ENCODE results near the gene CHGA. TPM values are rescaled to one million over a fixed set of nuclear protein-coding genes. Genes with fewer than 3 reads are reported as not detected.

The CHGA gene
- total RNA-seq, 1 donor from 2014 or later, result not detected

DNA sequence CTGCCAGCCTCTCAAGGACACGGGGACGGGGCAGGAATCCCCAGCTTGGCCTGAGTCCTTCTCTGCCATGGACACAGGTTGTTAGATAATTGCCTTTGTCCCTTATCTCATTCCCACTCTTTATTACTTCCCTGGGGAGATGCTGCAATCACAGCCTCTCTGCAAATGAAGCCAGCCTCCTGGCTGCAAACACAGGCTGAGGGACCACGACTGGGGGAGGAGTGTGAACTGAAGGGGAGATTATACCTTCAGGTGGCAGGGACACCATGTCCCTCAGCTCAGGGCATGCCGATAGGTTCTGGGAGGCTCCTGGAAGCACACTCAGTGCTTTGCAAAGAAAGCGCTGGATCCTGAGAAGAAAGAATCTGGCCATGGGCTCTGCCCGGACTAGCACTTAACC lies 16.1 kb upstream of the CHGA start:
- TF ChIP-seq, protein P1, sequence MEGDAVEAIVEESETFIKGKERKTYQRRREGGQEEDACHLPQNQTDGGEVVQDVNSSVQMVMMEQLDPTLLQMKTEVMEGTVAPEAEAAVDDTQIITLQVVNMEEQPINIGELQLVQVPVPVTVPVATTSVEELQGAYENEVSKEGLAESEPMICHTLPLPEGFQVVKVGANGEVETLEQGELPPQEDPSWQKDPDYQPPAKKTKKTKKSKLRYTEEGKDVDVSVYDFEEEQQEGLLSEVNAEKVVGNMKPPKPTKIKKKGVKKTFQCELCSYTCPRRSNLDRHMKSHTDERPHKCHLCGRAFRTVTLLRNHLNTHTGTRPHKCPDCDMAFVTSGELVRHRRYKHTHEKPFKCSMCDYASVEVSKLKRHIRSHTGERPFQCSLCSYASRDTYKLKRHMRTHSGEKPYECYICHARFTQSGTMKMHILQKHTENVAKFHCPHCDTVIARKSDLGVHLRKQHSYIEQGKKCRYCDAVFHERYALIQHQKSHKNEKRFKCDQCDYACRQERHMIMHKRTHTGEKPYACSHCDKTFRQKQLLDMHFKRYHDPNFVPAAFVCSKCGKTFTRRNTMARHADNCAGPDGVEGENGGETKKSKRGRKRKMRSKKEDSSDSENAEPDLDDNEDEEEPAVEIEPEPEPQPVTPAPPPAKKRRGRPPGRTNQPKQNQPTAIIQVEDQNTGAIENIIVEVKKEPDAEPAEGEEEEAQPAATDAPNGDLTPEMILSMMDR (IDR thresholded peaks at IDR 0.05; ENCODE audit: insufficient read depth, low read length, poor library complexity, severe bottlenecking), result no peak
- no peak for DNase-seq (ENCODE audit: low read depth)
- H3K27me3 ChIP-seq (ENCODE audit: control insufficient read depth, insufficient read depth, low read length), result peaks cover 20% of the 10 kb centered on the region

DNA sequence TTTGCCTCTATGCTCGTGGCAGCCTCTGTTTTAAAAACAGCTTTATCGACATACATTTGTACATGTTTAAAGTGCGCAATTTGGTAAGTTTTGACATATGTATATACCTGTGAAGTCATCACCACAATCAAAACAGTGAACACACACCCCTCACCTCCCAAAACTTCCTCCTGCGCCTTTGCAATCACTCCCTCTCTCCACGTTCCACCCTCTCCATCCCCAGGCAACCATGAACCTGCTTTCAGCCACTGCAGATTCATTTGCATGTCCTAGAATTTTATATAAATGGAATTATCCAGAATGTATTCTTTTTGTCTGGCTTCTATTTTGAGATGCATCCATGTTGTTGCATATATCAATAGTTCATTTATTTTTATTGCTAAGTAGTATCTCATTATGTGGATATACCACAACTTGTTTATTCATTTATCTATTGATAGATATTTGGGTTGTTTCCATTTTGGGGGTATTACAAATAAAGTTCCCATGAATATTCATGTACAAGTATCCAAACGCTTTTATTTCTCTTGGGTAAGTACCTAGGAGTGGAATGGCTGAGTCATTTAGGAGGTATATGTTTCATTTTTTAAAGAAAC lies 15.5 kb upstream of the CHGA start:
- H3K4me3 ChIP-seq (ENCODE audit: low read depth, low read length), result no peak overlapping the region
- peaks cover 15% of the 10 kb centered on the region for H3K27me3 ChIP-seq (ENCODE audit: control insufficient read depth, insufficient read depth, low read length)
- H3K36me3 ChIP-seq (ENCODE audit: control insufficient read depth, insufficient read depth, low read length), result no peaks in the 10 kb centered on the region
- TF ChIP-seq, protein P1 (IDR thresholded peaks at IDR 0.05; ENCODE audit: insufficient read depth, low read length, poor library complexity, severe bottlenecking), result no peak
- no peak for DNase-seq (ENCODE audit: low read depth)

More for the DNA sequence above, 16.1 kb upstream of the CHGA start:
- no peak overlapping the region for H3K4me3 ChIP-seq (ENCODE audit: low read depth, low read length)
- H3K36me3 ChIP-seq (ENCODE audit: control insufficient read depth, insufficient read depth, low read length), result no peaks in the 10 kb centered on the region

DNA sequence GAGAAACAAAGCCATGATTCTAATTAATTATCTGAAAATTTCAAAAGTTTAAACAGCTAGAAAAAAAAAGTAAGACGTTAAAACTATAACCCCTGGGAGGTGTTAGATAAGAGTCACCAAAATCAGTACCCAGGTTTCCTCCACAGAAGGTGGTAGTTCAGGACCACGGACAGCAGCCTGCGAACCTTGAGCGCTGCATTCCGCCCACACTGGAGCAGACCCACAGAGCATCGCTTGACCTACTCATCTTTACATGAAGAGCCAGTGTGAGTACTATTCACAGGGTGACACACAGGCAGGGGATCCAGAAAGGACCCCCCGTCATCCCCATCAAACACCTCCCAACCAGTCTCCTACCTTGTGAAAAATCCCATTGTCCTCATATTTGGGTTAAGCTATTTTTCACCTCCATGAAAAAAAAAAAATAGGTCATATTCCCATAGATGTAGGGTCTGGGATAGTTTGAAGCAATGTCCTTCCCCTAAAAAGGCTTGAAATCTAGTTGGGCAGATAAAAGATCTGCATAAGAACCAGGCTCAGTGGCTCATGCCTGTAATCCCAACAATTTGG lies 8.8 kb upstream of the CHGA start:
- no peak for DNase-seq (ENCODE audit: low read depth)
- Histone ChIP-seq H3K36me3 (ENCODE audit: control insufficient read depth, insufficient read depth, low read length) (no peaks in the 10 kb centered on the region), H3K27me3 (ENCODE audit: control insufficient read depth, insufficient read depth, low read length) (no peaks in the 10 kb centered on the region), H3K4me3 (ENCODE audit: low read depth, low read length) (no peak overlapping the region)
- TF ChIP-seq, protein P1 (IDR thresholded peaks at IDR 0.05; ENCODE audit: insufficient read depth, low read length, poor library complexity, severe bottlenecking), result no peak

DNA sequence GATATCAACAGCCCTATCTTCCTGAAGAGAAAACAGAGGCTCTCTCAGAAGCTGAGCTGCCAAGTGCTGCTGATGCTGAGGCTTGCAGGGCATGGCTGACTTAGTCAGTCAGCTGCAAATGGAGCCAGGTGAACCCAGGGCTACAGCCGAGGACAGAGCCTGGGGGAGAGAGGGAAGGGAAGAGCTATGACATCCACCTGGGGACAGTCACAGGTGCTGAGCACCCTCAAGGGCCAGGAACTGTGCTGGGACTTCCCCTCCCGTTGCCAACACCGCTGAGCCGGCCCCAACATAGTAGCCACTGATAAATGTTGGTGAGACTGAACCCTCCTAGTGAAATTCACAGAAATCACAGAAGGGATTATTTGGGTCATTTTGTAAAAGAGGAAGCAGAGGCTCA lies 6.7 kb upstream of the CHGA start:
- TF ChIP-seq, protein P1 (IDR thresholded peaks at IDR 0.05; ENCODE audit: insufficient read depth, low read length, poor library complexity, severe bottlenecking), result no peak
- Histone ChIP-seq H3K27me3 (ENCODE audit: control insufficient read depth, insufficient read depth, low read length) (peaks cover 3% of the 10 kb centered on the region), H3K36me3 (ENCODE audit: control insufficient read depth, insufficient read depth, low read length) (no peaks in the 10 kb centered on the region), H3K4me3 (ENCODE audit: low read depth, low read length) (no peak overlapping the region)
- no peak for DNase-seq (ENCODE audit: low read depth)

DNA sequence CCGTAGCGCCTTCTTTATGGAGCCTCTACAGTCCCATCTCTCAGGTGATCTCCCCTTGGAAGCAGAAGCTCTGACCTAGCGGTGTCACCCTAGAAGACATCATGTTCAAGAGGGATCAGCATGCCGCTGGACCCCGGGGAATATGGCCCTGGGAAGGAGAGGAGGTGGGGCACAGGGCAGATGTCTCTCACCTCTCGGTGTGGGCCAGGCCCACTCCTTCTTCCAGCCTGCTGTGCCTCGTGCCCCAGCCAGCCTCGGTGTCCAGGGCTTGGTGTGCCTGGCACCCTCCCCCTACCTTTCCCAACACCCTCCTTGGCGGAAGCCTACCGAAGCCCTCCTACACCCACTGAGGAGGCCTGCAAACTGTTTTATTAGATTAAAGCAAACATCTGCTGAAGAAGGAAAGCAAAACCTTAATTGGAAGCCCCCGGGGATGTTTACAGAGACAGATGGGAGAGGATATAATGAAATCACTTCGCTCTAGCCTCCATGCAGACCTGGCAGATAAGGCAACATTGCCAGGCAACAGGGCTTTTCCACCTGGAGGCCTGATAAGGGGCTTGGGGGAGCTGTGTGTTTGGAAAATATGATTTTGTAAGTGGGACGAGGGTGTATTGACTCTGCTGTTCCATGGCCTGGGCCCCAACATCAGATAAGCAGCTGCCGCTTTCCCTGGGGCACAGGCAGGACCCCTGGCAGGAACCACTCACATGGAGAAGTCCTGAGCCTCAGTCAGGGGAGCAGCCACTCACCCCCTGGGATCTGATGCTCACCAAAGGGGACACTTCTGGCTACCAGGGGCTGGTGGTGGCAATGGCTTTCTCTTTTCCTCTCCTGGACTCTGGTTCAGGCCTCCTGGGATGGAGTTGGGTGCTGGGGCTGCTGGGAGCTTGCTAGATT lies 5.7 kb upstream of the CHGA start:
- no peaks in the 10 kb centered on the region for H3K36me3 ChIP-seq (ENCODE audit: control insufficient read depth, insufficient read depth, low read length)
- H3K27me3 ChIP-seq (ENCODE audit: control insufficient read depth, insufficient read depth, low read length), result peaks cover 10% of the 10 kb centered on the region
- no peak for DNase-seq (ENCODE audit: low read depth)
- no peak overlapping the region for H3K4me3 ChIP-seq (ENCODE audit: low read depth, low read length)
- TF ChIP-seq, protein P1 (IDR thresholded peaks at IDR 0.05; ENCODE audit: insufficient read depth, low read length, poor library complexity, severe bottlenecking), result no peak
